ENCODE results near the gene NEGR1.

NEGR1 gene

DNA sequence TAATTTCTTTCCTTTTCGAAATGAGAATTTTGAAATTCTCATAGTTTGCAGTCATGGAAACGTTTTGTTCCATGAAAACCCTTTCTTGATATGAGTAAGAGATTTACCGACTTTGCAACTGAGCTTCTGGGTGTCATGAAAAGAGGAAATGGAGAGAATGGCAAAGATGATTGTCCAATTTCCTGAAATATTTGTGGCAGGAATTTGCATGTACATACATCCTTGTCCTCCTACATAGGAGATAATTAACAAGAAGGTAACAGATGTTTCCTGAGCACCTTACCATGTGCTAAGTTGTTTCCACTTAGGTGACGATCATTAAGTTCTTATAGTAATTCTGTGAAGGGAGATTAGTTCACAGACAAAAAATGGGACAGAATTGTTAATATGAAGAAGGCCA is 170.7 kb downstream of the NEGR1 start:
- no peak for DNase-seq

DNA sequence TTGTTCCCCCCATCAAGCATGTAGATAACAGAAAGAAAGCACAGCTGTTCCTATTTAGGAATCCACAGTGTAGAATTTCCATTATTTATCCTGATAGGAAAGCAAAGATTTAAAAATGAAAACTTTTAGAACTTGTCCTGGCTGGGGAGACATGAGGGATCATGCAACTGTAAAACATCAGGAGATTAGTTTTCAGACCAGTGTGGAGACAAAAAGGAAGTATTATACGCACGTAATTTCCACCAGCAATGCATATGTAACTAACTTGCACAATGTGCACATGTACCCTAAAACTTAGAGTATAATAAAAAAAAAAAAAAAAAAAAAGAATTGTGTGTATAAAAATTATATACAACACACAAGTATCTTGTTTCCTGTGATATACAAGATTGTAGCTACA is 172.4 kb downstream of the NEGR1 start:
- no peak for DNase-seq

DNA sequence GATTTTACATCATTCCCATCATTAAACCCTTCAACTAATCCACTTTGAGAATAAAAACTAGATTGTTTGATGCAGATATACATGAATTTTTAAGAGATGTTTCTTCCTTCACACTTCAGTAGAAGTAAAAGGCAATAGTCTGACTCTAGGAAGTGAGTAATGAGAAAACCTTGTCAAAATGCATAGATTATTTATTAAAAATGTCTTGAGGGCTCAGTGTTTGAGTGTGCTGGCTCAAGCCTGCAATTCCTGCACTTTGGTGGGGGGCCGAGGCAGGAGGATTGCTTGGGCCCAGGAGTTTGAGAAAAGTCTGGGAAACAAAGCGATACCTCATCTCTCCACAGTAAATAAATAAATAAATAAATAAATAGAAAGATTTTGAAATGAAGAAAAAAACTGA is 177.1 kb downstream of the NEGR1 start:
- no peak for DNase-seq

DNA sequence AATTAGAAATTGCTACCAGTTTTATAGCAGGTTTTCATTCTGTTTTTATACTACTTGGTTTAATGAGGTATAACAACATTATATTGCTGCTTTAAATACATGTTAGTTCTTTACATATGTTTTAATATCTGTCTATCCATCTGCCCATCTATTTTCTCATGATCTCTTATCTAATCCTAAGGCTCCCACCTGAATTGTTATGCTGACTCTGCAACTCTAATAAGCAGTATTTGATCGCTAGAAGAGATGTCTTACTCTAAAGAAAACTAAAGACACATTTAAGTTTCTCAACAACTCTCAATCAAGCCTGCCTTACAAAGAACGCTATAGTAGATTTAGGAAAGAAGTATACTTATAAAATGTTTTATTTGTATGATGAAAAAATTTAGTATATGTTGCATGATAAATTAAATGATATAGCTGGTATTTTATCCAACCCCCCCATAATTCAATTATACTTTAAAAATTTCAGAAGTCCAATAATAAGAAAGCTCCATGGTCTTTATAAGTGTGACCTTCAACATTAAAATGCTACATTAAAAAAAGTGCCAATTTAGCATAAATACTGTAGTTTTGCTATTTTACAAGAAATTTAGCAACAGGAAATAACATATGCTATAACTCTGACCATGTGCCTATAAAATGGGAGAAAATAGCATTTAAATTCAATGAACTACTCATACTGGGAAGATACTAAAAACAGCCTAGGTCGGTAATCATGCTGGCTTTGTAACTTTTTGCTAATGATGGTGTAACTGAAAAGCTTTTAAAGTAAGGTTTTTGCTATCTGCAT is 180.3 kb downstream of the NEGR1 start:
- DNase-seq, result no peak

DNA sequence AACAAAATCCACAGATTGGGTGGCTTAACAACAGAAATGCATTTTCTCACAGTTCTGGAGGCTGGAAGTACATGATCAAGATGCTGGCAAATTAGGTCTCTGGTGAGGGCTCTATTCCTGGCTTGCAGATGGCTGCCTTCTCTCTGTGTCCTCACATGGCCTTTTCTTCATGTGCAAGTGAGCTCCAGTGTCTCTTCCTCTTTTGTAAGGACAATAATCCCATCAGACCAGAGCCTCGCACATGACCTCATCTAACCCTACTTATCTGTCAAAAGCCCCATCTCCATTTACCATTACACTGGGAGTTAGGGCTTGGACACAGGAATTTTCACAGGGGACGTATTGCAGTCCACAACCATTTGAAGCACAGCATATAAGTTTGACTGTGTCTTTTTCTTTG is 181.6 kb downstream of the NEGR1 start:
- no peak for DNase-seq

DNA sequence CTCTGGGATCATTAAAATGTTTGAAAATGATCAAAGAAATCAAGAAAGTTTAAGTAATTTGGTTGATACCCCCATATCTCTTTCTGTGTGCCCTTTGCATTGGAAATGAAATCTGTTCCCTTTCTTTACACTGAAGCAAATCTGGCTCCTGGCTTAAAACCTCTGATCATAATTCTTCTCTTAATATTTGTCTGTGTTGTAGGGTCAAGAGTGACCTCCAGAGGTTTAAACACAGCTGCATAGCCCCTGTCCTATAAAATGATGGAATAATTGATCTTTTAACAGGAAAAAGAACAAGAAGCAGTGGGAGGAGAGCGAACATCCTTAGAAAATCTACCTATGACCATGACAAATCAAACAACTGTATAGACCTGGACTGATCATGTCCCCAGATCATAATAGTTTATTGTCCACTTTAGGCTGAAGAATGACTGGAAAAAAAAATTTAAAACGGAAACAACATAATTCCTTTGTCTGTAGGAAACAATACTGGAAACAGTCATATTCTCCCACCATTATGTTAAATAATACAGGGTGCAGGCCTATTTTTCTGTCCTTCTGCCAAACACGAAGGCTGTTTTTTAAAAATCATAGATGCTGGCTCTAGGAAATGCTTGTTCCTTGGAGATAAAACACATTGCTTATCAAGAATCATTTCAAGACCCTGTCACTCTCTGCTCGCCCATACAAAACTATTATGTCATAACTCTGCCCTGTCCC is 184.3 kb downstream of the NEGR1 start:
- no peak for DNase-seq

DNA sequence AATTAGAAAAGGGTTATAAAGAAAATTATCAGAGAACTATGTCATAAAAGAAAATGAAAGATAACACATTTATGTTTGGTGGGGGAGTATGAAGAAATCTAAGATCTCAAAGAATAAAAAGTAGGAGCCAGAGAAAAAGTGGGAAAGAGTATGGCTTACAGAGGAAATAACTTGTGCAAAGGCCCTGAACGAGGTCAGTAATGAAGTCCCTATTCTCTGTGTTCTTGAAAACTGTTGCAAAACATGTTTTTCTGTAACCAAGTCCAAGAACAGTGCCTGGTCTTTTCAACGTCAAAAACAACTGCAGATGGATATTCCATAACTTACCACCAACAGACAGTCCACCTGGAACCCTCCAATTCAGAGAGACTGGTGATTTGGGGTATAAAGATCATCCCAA is 188.1 kb downstream of the NEGR1 start:
- no peak for DNase-seq

DNA sequence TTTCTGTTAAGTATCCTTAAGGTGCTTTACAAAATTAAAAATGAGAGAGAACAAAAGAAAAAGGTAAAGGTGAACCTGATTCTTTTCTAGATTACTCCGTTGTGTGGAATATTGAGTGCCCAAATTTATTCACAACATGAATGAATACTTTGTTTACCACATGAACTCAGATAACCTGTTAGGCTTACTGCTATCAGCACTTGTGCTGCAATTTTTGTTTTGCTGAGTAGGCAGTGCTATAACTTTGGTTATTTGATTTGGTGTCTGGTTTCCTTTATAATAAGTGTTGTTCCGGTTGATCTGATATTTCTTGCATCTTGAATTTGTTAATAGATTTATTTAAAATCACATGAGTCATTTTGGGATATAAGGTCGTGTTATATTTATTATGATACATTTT is 195.9 kb downstream of the NEGR1 start:
- no peak for DNase-seq

DNA sequence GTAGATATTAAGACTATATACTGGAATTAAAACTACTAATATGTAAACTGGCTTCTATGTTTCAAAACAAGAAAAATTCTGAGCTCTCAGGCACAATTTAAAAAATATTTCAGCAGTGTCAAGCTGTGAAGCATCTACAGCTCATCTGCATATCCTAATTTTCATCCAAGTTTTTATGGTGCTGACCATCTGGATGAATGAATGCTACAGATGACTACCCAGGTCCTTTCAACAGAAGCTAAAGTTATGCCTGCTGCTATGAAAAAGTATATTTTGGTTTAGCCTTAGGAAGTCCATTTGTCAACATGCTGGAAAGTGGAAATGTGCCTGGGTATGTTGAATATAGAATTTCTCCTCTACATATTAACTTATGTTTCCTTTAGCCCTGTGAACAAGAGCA is 206.9 kb downstream of the NEGR1 start:
- DNase-seq, result no peak

DNA sequence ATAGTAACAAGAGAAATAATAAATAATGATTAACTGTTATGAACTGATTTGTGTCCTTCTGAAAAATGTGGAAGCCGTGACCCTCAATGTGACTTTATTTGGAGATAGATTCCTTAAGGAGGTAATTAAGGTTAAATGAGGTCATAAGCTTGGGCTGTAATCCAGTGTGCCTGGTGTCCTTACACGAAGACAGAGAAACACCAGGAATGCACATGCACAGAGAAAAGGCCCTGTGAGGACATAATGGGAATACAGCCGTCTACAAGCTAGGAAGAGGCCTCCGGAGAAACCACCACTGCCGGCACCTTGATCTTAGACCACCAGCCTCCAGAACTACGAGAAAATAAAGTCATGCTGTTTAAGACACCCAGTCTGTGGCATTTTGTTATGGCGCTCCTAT is 215.9 kb downstream of the NEGR1 start:
- DNase-seq, result no peak

DNA sequence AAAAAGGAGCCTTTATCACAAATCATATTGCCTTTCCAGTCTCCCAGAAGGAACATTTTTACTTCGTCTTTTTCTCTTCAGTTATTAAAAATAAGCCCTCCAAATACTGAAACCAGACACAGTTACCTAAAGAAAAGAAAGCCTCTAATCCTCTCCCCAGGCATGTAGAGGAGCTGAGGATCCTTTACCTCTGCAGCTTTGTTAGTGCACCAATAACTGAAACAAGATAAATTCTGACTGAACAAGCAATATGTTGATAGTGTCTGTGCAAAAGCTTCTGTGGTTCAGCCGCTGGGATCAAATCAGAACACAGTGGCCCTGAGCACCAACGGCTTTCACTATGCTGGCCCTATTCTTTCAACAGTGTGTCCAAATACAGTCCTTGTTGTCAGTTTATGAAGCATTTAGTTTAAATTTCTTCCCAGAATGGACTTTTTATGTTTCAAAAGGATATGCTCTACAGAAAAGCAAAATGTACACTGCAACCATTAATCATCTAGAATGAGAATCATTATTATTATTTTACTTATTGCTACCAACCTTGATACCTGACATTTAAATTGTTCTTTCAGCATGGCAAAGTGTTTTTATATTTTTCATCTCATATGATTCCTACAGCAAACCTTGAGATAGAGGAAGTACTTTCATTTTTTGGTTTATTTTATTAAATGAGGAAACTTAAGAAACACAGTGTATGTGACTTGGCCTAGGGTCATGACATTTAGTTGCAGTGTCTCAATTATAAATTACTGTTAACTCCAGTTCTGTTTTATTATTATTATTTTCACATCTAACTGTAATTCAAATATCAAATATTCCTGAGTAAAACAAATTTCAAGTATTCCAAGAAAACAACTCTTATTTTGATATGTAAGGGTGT is 217.9 kb downstream of the NEGR1 start:
- DNase-seq, result no peak

DNA sequence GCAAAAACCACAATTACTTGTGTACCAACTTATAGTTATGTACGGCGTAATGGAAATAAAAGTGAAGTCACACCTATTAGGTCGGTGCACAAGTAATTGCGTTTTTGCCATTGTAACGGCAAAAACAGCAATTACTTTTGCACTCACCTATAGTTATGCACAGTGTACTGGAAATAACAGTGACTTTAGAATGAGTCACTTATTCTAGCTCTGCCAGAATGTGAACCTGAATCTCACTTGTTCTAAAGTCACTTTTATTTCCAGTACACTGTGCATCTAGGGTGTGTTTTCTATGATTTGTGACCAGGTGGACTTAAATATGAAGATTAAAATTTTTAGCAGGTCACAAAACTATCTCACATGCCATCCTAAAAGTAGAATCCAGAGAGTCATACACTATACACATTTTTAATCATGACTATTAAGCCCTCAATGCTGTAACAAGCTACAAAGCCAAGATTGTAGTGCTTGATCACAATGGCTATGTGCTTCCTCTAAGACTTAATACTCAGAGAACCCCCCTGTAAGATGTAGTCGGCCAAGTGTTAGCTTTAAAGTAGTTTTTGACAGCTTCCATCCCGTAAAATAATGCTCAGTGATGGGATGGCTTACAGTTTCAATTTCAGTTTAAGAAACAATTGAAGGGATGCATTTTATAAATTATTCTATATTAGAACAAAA is 218.8 kb downstream of the NEGR1 start:
- DNase-seq, result no peak

DNA sequence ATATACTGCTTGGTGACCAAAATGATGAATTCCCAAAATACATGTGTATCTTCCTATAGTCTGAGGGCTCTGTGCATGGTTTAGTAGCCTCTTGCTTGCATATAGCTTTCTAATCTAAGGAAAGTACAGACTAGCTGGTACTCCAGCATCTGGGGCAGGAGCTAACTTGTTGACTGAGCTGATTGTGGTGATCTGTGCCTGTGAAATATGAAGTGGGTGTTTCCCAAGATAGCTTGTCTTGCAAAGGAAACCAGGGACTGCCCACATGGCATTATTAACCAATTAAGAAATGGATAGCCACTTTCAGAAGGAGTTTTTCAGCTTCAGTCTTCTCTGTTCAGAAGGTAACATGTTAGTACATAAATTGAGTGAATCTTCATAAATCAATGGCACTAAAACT is 219.8 kb downstream of the NEGR1 start:
- DNase-seq, result no peak

DNA sequence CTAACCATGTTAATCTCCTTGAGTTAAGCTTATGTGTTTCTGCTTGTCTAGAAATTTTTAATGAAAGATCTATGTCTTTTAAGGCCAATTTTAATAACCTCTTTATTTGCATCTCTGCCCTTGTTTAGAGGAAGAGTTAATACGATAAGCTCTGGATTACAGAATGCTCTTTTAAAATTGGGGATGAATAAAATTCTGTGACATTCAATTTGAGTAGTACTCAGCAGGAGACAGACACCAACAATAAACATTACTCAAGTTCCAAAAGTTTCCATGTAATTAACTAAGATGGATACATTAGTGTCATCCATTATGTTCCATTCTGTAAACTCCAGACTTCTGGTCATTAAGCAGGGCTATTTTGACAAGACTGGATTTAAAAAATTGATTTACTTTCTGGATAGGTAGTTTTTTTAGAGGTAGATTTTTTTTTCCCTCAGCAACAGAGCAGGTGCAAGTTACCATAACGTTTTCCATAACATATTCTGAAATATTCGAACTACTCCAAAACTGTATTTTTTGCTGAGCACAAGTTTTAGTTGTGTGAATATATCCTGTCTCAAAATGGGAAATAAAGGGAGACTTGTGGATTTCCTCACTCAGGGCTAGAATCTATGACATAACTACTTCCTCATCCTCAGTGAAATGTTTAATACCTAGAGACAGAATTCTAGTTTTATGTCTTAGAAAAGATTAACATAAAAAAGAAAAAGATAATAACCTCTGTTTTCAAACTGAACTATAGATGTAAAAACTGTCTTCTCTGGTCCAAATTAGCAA is 221.7 kb downstream of the NEGR1 start:
- DNase-seq, result no peak

DNA sequence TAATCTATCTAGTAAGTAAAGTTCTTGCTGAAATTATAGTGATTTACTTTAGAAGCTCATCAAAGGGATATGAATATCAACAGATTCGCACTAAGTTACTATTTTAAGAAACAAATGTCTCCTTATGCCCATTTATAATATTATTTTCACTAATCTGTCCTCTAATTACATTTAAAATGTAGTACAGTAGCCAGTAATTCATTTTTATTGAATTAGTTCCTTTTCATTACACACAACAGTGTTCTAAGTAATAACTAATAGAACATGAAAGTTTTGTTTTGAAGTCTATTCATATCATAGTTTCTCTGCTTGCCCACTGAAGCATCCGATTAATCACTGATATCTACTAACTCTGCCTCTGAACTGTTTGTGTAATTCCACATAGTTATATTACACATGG is 225.8 kb downstream of the NEGR1 start:
- no peak for DNase-seq

DNA sequence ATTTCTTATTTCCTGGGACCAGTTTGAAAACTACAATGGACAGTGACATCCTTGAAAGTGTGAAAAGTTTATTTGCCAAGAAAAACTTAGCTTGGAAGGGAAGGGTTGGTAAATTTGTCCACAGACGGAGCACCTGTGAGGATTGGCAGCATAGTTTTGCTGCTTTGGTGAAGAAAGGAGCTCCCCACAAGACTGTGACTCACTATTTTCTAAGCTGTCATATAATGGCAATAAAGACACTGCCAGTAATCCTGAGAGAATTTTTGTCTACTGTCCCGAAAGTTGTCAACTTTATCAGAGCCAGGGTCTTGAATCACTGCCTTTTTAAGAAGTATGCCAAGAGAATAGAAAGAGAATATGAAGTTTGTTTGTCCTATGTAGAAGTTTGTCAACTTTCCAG is 230.8 kb downstream of the NEGR1 start:
- DNase-seq, result no peak

DNA sequence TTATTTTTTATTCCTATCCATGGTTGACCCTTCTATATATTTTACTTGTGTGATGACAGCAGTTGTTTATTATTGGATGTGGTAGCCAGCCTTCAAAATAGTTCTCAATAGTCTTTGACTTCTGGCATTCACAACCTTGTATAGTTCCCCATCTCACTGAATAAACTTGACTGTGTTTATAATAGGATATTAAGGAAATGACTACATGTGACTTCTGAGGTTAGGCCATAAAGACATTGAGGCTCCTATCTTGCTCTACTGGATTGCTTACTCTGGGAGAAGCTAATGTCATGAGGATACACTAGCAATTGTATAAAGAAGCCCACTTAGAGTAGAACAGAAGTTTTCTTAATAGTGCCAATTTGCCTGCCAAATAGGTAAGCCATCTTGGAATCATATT is 231.8 kb downstream of the NEGR1 start:
- no peak for DNase-seq

DNA sequence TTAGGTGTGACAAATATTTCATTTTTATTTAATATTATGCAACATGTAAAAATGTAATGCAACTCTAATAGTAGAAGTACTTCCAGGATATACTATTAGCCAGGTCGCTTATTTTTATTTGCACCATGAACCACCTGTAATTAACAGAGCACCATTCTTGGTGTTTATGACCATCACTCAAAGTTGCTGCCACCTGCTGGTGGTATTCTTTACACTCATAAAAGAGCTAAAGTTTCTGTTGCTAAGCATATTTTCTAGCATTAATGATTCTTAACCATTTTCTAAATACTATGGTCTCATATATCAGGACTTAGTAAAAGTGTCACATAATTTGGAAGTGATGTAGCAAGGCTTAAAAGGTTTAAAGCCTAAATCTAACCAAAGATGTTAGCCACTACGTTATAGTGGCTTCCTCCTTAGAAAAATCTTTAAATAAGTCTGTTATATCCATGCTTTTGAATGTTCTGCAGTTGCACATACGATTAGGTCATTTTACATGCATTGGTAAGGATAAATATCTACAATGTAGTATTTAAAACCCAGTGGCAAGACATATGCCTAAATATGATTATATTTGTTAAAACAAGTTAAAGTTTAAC is 244.5 kb downstream of the NEGR1 start:
- DNase-seq, result no peak

DNA sequence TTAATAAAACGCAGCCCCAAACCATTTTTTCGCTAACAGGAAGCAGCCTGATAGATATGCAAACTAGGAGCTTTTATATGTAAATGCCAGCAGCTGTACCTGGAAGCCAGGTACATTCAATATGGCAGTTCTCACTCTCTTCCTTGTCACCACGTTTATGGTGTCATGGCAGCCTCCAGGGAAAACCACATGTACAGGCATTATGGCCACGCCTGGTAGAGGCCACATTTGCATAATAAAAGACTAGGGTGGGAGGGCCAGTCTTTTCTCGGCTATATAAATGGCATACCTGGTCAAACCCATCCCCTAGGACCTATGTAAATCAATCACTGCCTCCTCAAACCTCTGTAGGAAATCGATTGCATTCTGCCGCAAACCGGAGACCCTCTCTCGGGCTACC is 247.5 kb downstream of the NEGR1 start:
- DNase-seq, result no peak

DNA sequence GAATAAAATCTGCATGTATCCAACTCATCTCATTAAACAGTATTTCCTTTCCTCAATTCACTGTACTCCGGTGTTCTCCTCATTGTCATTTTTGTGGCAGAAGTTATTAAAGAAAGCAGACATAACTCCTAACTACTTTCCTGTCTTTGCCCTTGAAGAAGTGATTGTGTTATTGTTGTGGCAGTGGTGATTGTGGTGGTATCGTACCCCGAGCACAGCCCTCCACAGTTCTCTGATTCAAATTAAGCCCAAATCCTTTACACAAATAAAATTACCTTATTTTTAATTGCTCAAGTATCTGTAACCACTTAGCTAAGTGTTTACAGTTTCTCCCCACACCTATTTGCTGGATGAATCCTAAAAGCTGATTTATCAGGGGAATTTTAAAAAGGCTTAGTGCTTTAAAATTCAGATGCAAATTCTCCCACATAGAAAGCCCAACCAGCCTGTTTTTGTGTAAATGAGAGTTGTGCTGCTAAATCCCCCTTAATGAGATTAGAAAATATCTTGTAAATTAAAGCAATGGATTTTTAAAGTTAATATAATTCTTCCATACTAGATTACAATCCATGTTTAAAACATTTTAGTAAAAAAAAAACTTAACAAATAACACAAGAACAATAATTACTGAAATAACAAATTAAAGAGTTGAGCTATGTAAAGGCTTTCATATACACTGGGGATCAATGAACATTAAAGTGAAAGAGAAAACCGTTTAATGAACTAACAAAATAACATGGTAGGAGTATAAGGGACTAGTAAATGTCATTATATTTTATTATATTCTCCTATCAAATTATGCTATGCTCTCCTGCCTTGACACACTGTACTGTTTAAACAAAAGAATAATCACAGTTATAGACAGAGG is 259.0 kb downstream of the NEGR1 start:
- DNase-seq, result no peak

DNA sequence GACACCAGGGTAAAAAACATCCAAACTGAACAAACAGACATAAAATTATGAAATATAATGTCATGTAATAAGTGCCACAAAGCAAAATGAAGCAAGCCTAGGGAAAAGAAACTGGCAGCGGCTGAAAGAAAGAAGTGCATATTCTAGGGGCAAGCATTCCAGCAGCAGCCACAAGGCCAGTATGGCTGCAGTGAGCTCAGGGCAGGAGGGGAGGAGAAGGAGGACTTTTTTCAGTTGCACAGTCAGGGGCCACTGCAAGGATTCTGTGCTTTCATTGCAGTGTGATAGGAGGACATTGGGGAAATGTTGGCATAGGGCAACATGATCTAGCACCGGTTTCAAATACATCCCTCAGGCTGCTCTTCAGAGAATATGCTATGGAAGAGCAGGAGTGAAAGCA is 263.8 kb downstream of the NEGR1 start:
- no peak for DNase-seq

Data from NCI-H1417 treated with DMSO at 0.1 percent for 48 hours (cell line).